Heart right ventricle (tissue), 16 donors: ENCODE results near the gene STEAP1B. TPM values are rescaled to one million over a fixed set of nuclear protein-coding genes. Genes with fewer than 3 reads are reported as not detected.
A peak's percentile ranks its signal among the peaks of the same experiment; 100 is the strongest.
"Not testable (repeated sequence)": the region's sequence is repeated elsewhere in the genome, so short reads cannot be mapped to it uniquely, and the experiment has no call there.

Experiments used
- ATAC-seq, 8 donors: fragments of 200-7000 bp; cut with Tn5 transposase; one replicate each; pipeline ENCODE4 v1.9.1; 2020; ENCODE audit warnings: mild to moderate bottlenecking in 8 of 8, moderate library complexity in 8 of 8, moderate number of reproducible peaks in 1 of 8
- DNase-seq, 2 donors: peaks; one replicate each; pipeline ENCODE4 v3.0.0-alpha.2; 2020
- H3K27ac ChIP-seq, 10 donors: fragments of 200-600 bp; sonication (generic) in 2 of 10; one replicate each; pipeline versions ENCODE4 v1.5.0 to v1.8.0; 2020 to 2022; ENCODE audit warnings: mild to moderate bottlenecking in 3 of 10
- H3K27me3 ChIP-seq, 7 donors: fragments of 200-600 bp; one replicate each; pipeline ENCODE4 v1.8.0; 2021 to 2022; ENCODE audit warnings: mild to moderate bottlenecking in 2 of 7
- H3K36me3 ChIP-seq, 9 donors: fragments of 200-600 bp; sonication (generic) in 1 of 9; one replicate each; pipeline versions ENCODE4 v1.5.0 to v1.8.0; 2020 to 2022; ENCODE audit warnings: mild to moderate bottlenecking in 2 of 9
- H3K4me1 ChIP-seq, 9 donors: fragments of 200-600 bp; sonication (generic) in 1 of 9; one replicate each; pipeline versions ENCODE4 v1.5.0 to v1.8.0; 2020 to 2022; ENCODE audit warnings: mild to moderate bottlenecking in 4 of 9
- H3K4me3 ChIP-seq, 10 donors: fragments of 200-600 bp; sonication (generic) in 2 of 10; one replicate each; pipeline versions ENCODE4 v1.5.0 to v1.8.0; 2020 to 2022; ENCODE audit warnings: mild to moderate bottlenecking in 7 of 10, moderate library complexity in 2 of 10
- H3K9me3 ChIP-seq, 11 donors: fragments of 200-600 bp in 10 of 11; sonication (generic) in 2 of 11; one replicate each; pipeline versions ENCODE4 v1.5.0 to v1.8.0; 2013 to 2022; ENCODE audit warnings: mild to moderate bottlenecking in 2 of 11, control low read depth in 1 of 11, moderate library complexity in 1 of 11
- CTCF ChIP-seq, 9 donors: fragments of 200-600 bp; sonication (generic) in 2 of 9; IDR thresholded peaks; one replicate each; pipeline versions ENCODE4 v1.5.0 to v1.8.0; 2021 to 2022; ENCODE audit warnings: antibody characterized with exemption in 9 of 9, mild to moderate bottlenecking in 5 of 9, moderate library complexity in 1 of 9
- WGBS, 2 donors: extraction: QIAGEN DNeasy Blood & Tissue Kit; methylation state at CpG; one replicate each; pipeline ENCODE4 v1.1.7; 2013; ENCODE audit warnings: inconsistent platforms in 1 of 2; 5-methylcytosine and 5-hydroxymethylcytosine counted together
- intact Hi-C, 10 donors: fragments of 100-400 bp; cut with DNase I; formaldehyde crosslinking; loops; one replicate each; pipeline versions ENCODE4 v1.11.1 to v1.14.2; 2022
- polyA plus RNA-seq, 2 donors: library from polyadenylated mRNA; stranded (reverse); fragments of 200-250 nt; gene quantifications; one replicate each; pipeline ENCODE4 v1.2.3, GENCODE V29; 2013
- total RNA-seq, 10 donors: library from RNA; stranded (reverse); fragmentation: NEBNext Ultra II Directional in 3 of 10; extraction: Animal tissue kit (Norgen Biotek cat#: 25700) in 3 of 10; gene quantifications; one replicate each; pipeline versions ENCODE4 v1.2.1 to v1.2.4, GENCODE V29; 2021 to 2023
- donor health status: Arrhythmogenic right ventricular cardiomyopathy.
- donor health status: ischemic (EF 13 %, LVEDD 7.1; RV severe dilation, severe dysfunction).
- donor health status: healthy with polysubstance abuse.
- donor health status: DM: no; HTN: yes; CAD: no.
- donor health status: DM: no; HTN: no; CAD: no.
- donor health status: ischemic (EF 25% LVEDD 6.9; RV normal size, moderate dysfunction).
- donor health status: ischemic (EF 25% LVEDD 5.7; RV mildly dilated, moderate dysfunction).
- donor health status: healthy.
- donor health status: DM: yes; HTN: yes; CAD: no.
- donor health status: Ischemic cardiomyopathy.
- donor health status: ischemic (EF 35%, LVEDD 5.7; RV mildly dilated, moderate dysfunction).
- donor health status: nonischemic (EF 11% LVEDD 7.7; RV severe dilation, severe dysfunction).
- donor health status: DM: yes; HTN: yes; CAD: no.
- donor health status: PGD.
- donor health status: ischemic (EF 29% LVEDD 5.4; RV normal size, mild dysfunction).
- donor health status: nonischemic (EF 23%, LVEDD 6.1; RV moderate dilation, normal function).

STEAP1B gene
- total and polyA plus RNA-seq, 12 donors = 0.15 to 0.76 (median 0.40) TPM; not detected in 2

- 19 to 21% methylated on average over 19 of the region's 19 CpGs for WGBS, 2 donors
- ATAC-seq (peak in 7 of 8 donors; percentile 68 to 95 (median 84)), DNase-seq (peak; percentile 57 to 68)
- peaks cover 0 to 19% (median 0%) of the 10 kb centered on the region in 9 donors for H3K4me1 ChIP-seq
- intact Hi-C loops = loop anchor here in 1 of 10 donors (10.0 kb wide), 1 partner anchor 158 kb away; no protein-coding TSS in a partner anchor
- peaks cover 0 to 26% (median 0%) of the 10 kb centered on the region in 7 donors for H3K27me3 ChIP-seq
- H3K27ac ChIP-seq = peak overlapping the region in 2 of 10 donors; percentile 11 to 34
- H3K36me3 ChIP-seq = no peaks in the 10 kb centered on the region
- H3K9me3 ChIP-seq = no peaks in the 10 kb centered on the region
- H3K4me3 ChIP-seq = peak overlapping the region in 7 of 10 donors; percentile 11 to 42 (median 31)
- TF ChIP-seq CTCF (IDR thresholded peaks at IDR 0.05) = peak; percentile 53 to 88 (median 79)
Measured at GRCh38 chr7:22452142-22452959, 47.6 kb downstream of the STEAP1B start.

GRCh38 chr7:22450013-22450412 lies 50.0 kb downstream of the STEAP1B start:
- Histone ChIP-seq H3K4me1 (peaks cover 0 to 32% (median 17%) of the 10 kb centered on the region in 9 donors), H3K27me3 (peaks cover 0 to 26% (median 0%) of the 10 kb centered on the region in 7 donors)
- not testable (repeated sequence) for ATAC-seq, H3K27ac ChIP-seq, H3K36me3 ChIP-seq, H3K9me3 ChIP-seq, DNase-seq, H3K4me3 ChIP-seq
- intact Hi-C loops = loop anchor here in 1 of 10 donors (10.0 kb wide), 1 partner anchor 155 kb away; no protein-coding TSS in a partner anchor

GRCh38 chr7:22447762-22448161 lies 52.2 kb downstream of the STEAP1B start:
- WGBS, 2 donors = 92 to 94% methylated on average over 3 of the region's 3 CpGs
- H3K4me3 ChIP-seq = no peak overlapping the region
- no peaks in the 10 kb centered on the region for H3K9me3 ChIP-seq
- no peak for TF ChIP-seq CTCF (IDR thresholded peaks at IDR 0.05)
- H3K36me3 ChIP-seq = no peaks in the 10 kb centered on the region
- no peak overlapping the region for H3K27ac ChIP-seq
- ATAC-seq (no peak), DNase-seq (no peak)
- H3K27me3 ChIP-seq = peaks cover 0 to 12% (median 0%) of the 10 kb centered on the region in 7 donors
- H3K4me1 ChIP-seq = peaks cover 2 to 49% (median 37%) of the 10 kb centered on the region in 9 donors
- intact Hi-C loops = loop anchor here in 3 of 10 donors (10.0 kb wide), 1 partner anchor 93 kb away; the partner anchor contains the start of gene RAPGEF5 (in 3 of the 3)

- intact Hi-C loops = loop anchor here in 3 of 10 donors (10.0 kb wide), 1 partner anchor 92 kb away; the partner anchor contains the start of gene RAPGEF5 (in 3 of the 3)
- Histone ChIP-seq H3K36me3 (no peaks in the 10 kb centered on the region), H3K9me3 (no peaks in the 10 kb centered on the region), H3K4me3 (no peak overlapping the region), H3K27me3 (peaks cover 0 to 5% (median 0%) of the 10 kb centered on the region in 7 donors), H3K27ac (peak overlapping the region in 2 of 10 donors; percentile 43 to 66), H3K4me1 (peaks cover 2 to 45% (median 37%) of the 10 kb centered on the region in 9 donors)
- ATAC-seq = no peak
- no peak for DNase-seq
- TF ChIP-seq CTCF (IDR thresholded peaks at IDR 0.05) = no peak
Measured at GRCh38 chr7:22447008-22447407, 53.0 kb downstream of the STEAP1B start.
